ENCODE data around the gene ZNF22.
"Not testable (repeated sequence)": the region's sequence is repeated elsewhere in the genome, so short reads cannot be mapped to it uniquely, and the experiment has no call there.

Gene ZNF22

GRCh38 chr10:44992732-44993225, 7.9 kb upstream of the ZNF22 start:
- no peak for DNase-seq

- no peak for DNase-seq
Observed at GRCh38 chr10:44993226-44993921, 7.3 kb upstream of the ZNF22 start.

- no peak for DNase-seq
Observed at GRCh38 chr10:44993922-44994751, 6.6 kb upstream of the ZNF22 start.

- no peak for DNase-seq
Observed at GRCh38 chr10:44994752-44995530, 5.8 kb upstream of the ZNF22 start.

- DNase-seq: no peak
Observed at GRCh38 chr10:44995581-44995913, 5.2 kb upstream of the ZNF22 start.

- DNase-seq: peak; percentile 72
Observed at GRCh38 chr10:44995914-44996669, 4.6 kb upstream of the ZNF22 start.

GRCh38 chr10:44997105-44997748, 3.5 kb upstream of the ZNF22 start:
- DNase-seq: no peak

GRCh38 chr10:44998146-44998631, 2.5 kb upstream of the ZNF22 start:
- DNase-seq: no peak

GRCh38 chr10:45000138-45000751, 478 bp upstream of the ZNF22 start:
- DNase-seq: no peak

GRCh38 chr10:45001381-45002148, 842 bp downstream of the ZNF22 start:
- DNase-seq: peak; percentile 33

- no peak for DNase-seq
Observed at GRCh38 chr10:45003432-45004000, 2.8 kb downstream of the ZNF22 start.

- no peak for DNase-seq
Observed at GRCh38 chr10:45004661-45005060, 3.9 kb downstream of the ZNF22 start.

- DNase-seq: no peak
Observed at GRCh38 chr10:45005284-45005683, 4.6 kb downstream of the ZNF22 start.

GRCh38 chr10:45006276-45007030, 5.7 kb downstream of the ZNF22 start:
- no peak for DNase-seq

- peak; percentile 77 for DNase-seq
Observed at GRCh38 chr10:45008524-45009161, 7.9 kb downstream of the ZNF22 start.

- not testable (repeated sequence) for DNase-seq
Observed at GRCh38 chr10:45014557-45014956, 13.8 kb downstream of the ZNF22 start.

GRCh38 chr10:45015590-45015989, 14.9 kb downstream of the ZNF22 start:
- DNase-seq: no peak

GRCh38 chr10:45023426-45023825, 22.7 kb downstream of the ZNF22 start:
- no peak for DNase-seq

GRCh38 chr10:45034301-45034700, 33.6 kb downstream of the ZNF22 start:
- DNase-seq: no peak

All from DMS 273 treated with DMSO at 0.1 percent for 48 hours (cell line).